GM12878 (cell line): ENCODE measurements around the gene PELI1.

Experiments
- JUND ChIP-seq: IDR thresholded peaks from 2 replicates; pipeline ENCODE4 v1.6.1; 2012; ENCODE audit warnings: low read depth, mild to moderate bottlenecking, low read length, improper control_type of control experiment, moderate library complexity
- MAX ChIP-seq: IDR thresholded peaks from 2 replicates; pipeline ENCODE4 v1.6.1; 2012; ENCODE audit warnings: low read depth, low read length, improper control_type of control experiment
- NR2C1 ChIP-seq: fragments of 450-650 bp; IDR thresholded peaks from 2 replicates; pipeline ENCODE4 v1.6.1; 2017; ENCODE audit warnings: antibody characterized with exemption, mild to moderate bottlenecking, moderate library complexity
- POLR2A ChIP-seq: IDR thresholded peaks from 2 replicates; pipeline ENCODE4 v1.6.1; 2011; ENCODE audit warnings: low read depth, mild to moderate bottlenecking, low read length
- RAD21 ChIP-seq: IDR thresholded peaks from 2 replicates; pipeline ENCODE4 v1.6.1; 2011; ENCODE audit warnings: mild to moderate bottlenecking, low read depth, low read length, moderate library complexity; ENCODE audit not compliant: insufficient read depth
- SREBF2 ChIP-seq: IDR thresholded peaks from 2 replicates; pipeline ENCODE4 v1.6.1; 2012; ENCODE audit warnings: mild to moderate bottlenecking, low read length
- TARDBP ChIP-seq: IDR thresholded peaks from 2 replicates; pipeline ENCODE4 v1.6.1; 2016; ENCODE audit warnings: borderline replicate concordance
- TCF7 ChIP-seq: IDR thresholded peaks from 2 replicates; pipeline ENCODE4 v1.6.1; 2014; ENCODE audit warnings: antibody characterized with exemption, borderline replicate concordance
- TF ChIP-seq, protein P1 (sequence below): IDR thresholded peaks from 2 replicates; pipeline ENCODE4 v1.6.1; 2012; ENCODE audit warnings: mild to moderate bottlenecking, low read depth, low read length
- TF ChIP-seq, protein P2 (sequence below): fragments of 450-650 bp; IDR thresholded peaks from 2 replicates; pipeline ENCODE4 v1.6.1; 2016; ENCODE audit warnings: mild to moderate bottlenecking
- TF ChIP-seq, protein P3 (sequence below), 3 experiments: IDR thresholded peaks in 2 of 3; conservative IDR thresholded peaks in 1 of 3; 2 replicates each; pipeline ENCODE4 v1.5.1; 2011; ENCODE audit warnings: low read depth in 3 of 3, low read length in 3 of 3, mild to moderate bottlenecking in 3 of 3, control low read depth in 2 of 3, moderate library complexity in 2 of 3, inconsistent platforms in 1 of 3, mixed read lengths in 1 of 3; ENCODE audit not compliant: control insufficient read depth in 2 of 3, insufficient read depth in 1 of 3; ENCODE audit errors: extremely low read depth in 1 of 3
- TF ChIP-seq, protein P4 (sequence below): fragments of 450-650 bp; IDR thresholded peaks from 2 replicates; pipeline ENCODE4 v1.6.1; 2017; ENCODE audit warnings: mild to moderate bottlenecking

- TF ChIP-seq JUND (no peak), MAX (no peak), TARDBP (no peak), SREBF2 (no peak), POLR2A (no peak), RAD21 (no peak), NR2C1 (no peak), TCF7 (no peak)
- TF ChIP-seq, protein P1, sequence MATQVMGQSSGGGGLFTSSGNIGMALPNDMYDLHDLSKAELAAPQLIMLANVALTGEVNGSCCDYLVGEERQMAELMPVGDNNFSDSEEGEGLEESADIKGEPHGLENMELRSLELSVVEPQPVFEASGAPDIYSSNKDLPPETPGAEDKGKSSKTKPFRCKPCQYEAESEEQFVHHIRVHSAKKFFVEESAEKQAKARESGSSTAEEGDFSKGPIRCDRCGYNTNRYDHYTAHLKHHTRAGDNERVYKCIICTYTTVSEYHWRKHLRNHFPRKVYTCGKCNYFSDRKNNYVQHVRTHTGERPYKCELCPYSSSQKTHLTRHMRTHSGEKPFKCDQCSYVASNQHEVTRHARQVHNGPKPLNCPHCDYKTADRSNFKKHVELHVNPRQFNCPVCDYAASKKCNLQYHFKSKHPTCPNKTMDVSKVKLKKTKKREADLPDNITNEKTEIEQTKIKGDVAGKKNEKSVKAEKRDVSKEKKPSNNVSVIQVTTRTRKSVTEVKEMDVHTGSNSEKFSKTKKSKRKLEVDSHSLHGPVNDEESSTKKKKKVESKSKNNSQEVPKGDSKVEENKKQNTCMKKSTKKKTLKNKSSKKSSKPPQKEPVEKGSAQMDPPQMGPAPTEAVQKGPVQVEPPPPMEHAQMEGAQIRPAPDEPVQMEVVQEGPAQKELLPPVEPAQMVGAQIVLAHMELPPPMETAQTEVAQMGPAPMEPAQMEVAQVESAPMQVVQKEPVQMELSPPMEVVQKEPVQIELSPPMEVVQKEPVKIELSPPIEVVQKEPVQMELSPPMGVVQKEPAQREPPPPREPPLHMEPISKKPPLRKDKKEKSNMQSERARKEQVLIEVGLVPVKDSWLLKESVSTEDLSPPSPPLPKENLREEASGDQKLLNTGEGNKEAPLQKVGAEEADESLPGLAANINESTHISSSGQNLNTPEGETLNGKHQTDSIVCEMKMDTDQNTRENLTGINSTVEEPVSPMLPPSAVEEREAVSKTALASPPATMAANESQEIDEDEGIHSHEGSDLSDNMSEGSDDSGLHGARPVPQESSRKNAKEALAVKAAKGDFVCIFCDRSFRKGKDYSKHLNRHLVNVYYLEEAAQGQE: no peak
- TF ChIP-seq, protein P2, sequence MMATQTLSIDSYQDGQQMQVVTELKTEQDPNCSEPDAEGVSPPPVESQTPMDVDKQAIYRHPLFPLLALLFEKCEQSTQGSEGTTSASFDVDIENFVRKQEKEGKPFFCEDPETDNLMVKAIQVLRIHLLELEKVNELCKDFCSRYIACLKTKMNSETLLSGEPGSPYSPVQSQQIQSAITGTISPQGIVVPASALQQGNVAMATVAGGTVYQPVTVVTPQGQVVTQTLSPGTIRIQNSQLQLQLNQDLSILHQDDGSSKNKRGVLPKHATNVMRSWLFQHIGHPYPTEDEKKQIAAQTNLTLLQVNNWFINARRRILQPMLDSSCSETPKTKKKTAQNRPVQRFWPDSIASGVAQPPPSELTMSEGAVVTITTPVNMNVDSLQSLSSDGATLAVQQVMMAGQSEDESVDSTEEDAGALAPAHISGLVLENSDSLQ: no peak
- TF ChIP-seq, protein P3, sequence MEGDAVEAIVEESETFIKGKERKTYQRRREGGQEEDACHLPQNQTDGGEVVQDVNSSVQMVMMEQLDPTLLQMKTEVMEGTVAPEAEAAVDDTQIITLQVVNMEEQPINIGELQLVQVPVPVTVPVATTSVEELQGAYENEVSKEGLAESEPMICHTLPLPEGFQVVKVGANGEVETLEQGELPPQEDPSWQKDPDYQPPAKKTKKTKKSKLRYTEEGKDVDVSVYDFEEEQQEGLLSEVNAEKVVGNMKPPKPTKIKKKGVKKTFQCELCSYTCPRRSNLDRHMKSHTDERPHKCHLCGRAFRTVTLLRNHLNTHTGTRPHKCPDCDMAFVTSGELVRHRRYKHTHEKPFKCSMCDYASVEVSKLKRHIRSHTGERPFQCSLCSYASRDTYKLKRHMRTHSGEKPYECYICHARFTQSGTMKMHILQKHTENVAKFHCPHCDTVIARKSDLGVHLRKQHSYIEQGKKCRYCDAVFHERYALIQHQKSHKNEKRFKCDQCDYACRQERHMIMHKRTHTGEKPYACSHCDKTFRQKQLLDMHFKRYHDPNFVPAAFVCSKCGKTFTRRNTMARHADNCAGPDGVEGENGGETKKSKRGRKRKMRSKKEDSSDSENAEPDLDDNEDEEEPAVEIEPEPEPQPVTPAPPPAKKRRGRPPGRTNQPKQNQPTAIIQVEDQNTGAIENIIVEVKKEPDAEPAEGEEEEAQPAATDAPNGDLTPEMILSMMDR (IDR thresholded peaks at IDR 0.05 in 2 of 3, conservative IDR thresholded peaks at IDR 0.05 in 1 of 3; ENCODE audit: control insufficient read depth in 2 of 3, extremely low read depth in 1 of 3, insufficient read depth in 1 of 3, low read depth in 3 of 3, low read length in 3 of 3): no peak
- TF ChIP-seq, protein P4, sequence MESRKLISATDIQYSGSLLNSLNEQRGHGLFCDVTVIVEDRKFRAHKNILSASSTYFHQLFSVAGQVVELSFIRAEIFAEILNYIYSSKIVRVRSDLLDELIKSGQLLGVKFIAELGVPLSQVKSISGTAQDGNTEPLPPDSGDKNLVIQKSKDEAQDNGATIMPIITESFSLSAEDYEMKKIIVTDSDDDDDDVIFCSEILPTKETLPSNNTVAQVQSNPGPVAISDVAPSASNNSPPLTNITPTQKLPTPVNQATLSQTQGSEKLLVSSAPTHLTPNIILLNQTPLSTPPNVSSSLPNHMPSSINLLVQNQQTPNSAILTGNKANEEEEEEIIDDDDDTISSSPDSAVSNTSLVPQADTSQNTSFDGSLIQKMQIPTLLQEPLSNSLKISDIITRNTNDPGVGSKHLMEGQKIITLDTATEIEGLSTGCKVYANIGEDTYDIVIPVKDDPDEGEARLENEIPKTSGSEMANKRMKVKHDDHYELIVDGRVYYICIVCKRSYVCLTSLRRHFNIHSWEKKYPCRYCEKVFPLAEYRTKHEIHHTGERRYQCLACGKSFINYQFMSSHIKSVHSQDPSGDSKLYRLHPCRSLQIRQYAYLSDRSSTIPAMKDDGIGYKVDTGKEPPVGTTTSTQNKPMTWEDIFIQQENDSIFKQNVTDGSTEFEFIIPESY: no peak
These were observed 42.7 kb upstream of the PELI1 start for GRCh38 chr2:64186699-64187605.
